ENCODE results near the gene DSCAML1. TPM values are rescaled to one million over a fixed set of nuclear protein-coding genes. Genes with fewer than 3 reads are reported as not detected.
A peak's percentile ranks its signal among the peaks of the same experiment; 100 is the strongest.

The DSCAML1 gene
- total and polyA plus RNA-seq, 2 of the 8 experiments (the other 6 are each of a cell fraction or from before 2014, with no cell fraction given), result 0.19 to 0.24 TPM

DNA sequence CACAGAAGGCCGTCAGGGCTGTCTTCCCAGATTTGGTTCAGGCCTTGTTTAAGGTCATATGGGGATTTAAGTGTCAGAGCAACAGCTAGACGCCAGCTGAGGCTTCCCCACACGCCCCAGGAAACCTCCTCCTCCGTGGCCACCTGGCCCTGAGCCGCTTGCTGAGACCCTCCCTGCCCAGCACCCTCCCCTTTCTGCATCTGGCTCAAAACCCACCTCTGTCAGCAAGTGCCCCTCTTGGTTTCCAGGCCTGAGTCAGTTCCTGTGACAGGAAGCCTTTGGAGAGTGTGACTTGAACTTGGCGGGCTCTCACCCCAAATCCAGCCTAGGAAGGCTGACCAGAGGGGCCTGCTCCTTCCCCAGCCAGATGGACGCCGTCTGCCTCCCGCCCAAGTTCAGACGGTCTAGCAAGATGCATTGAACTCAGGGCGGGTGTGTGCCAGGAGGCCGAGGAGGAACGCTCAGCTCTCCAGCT lies 27.0 kb upstream of the DSCAML1 start:
- H3K23me2 ChIP-seq (ENCODE audit: low read depth, low read length), result no peaks in the 10 kb centered on the region
- H3K36me3 ChIP-seq (ENCODE audit: control insufficient read depth in 2 of 4, insufficient read depth in 4 of 4, low read length in 3 of 4), result no peaks in the 10 kb centered on the region
- H2BK15ac ChIP-seq (ENCODE audit: low read length), result peak overlapping the region; percentile 50; the same call in 1 of the 2 replicates
- H3K18ac ChIP-seq (ENCODE audit: extremely low read depth, low read length), result peak overlapping the region; percentile 66
- no peak overlapping the region for H2AK5ac ChIP-seq (ENCODE audit: low read depth, low read length)
- H3K14ac ChIP-seq (ENCODE audit: insufficient read length), result no peak overlapping the region
- H3K4me3 ChIP-seq (ENCODE audit: extremely low read depth in 1 of 4, insufficient read depth in 2 of 4, low read depth in 3 of 4, low read length in 4 of 4), result no peak overlapping the region
- H2BK20ac ChIP-seq (ENCODE audit: low read length), result peak overlapping the region; percentile 55; the same call in 1 of the 2 replicates
- peak overlapping the region; percentile 49 for H4K91ac ChIP-seq (replicated peaks; ENCODE audit: insufficient read length, low read length)
- H3K4me1 ChIP-seq (replicated peaks in 1 of 4; ENCODE audit: control insufficient read depth in 3 of 4, insufficient read depth in 4 of 4, low read length in 3 of 4), result peaks cover 0 to 30% (median 19%) of the 10 kb centered on the region in 4 experiments; a peak in 6 of 7 replicates
- CTCF ChIA-PET (ENCODE audit: partially characterized antibody), result interaction anchor here (0.6 to 5.9 kb wide), 23 partner anchors 9 to 398 kb away, joined by 3 to 61 read pairs (median 6); no protein-coding TSS in a partner anchor
- peak overlapping the region; percentile 59; the same call in 1 of the 2 replicates for H4K8ac ChIP-seq (ENCODE audit: extremely low read depth, insufficient read depth, low read length)
- no peaks in the 10 kb centered on the region for H3K79me1 ChIP-seq (ENCODE audit: low read depth, low read length)
- H4K5ac ChIP-seq (ENCODE audit: insufficient read length, low read depth, low read length), result no peak overlapping the region
- DNase-seq (ENCODE audit: low read depth in 1 of 2, low spot score in 2 of 2) (no peak), FAIRE-seq (no peak)
- H3K23ac ChIP-seq (ENCODE audit: insufficient read length), result no peak overlapping the region
- no peak overlapping the region for H2AFZ ChIP-seq (ENCODE audit: low read length)
- no peaks in the 10 kb centered on the region; a peak in 1 of 7 replicates for H3K27me3 ChIP-seq (replicated peaks in 1 of 4; ENCODE audit: control insufficient read depth in 3 of 4, extremely low read depth in 1 of 4, insufficient read depth in 3 of 4, low read length in 3 of 4)
- H3K9me3 ChIP-seq (ENCODE audit: insufficient read depth in 2 of 2, low read depth in 1 of 2, low read length in 1 of 2), result no peaks in the 10 kb centered on the region
- peak overlapping the region; percentile 11 for H3K4ac ChIP-seq (replicated peaks; ENCODE audit: insufficient read length, low read depth, low read length)
- 0 out of 4 replicates have a peak overlapping the region, but pooled peaks of 1 of the 2 experiments have one; percentile 11 for H3K4me2 ChIP-seq (ENCODE audit: insufficient read depth in 1 of 2, low read depth in 2 of 2, low read length in 2 of 2)
- WGBS, 2 experiments (ENCODE audit: extremely low coverage in 1 of 2, insufficient coverage in 1 of 2, insufficient read length in 1 of 2, insufficient replicate concordance in 2 of 2, low coverage in 1 of 2, low lambda C conversion rate in 2 of 2, missing lambda C conversion rate in 1 of 2), result 70% methylated on average over 13 of the region's 13 CpGs; no CpG with 5 or more reads in 1 of the 2 experiments
- H3K56ac ChIP-seq (replicated peaks; ENCODE audit: insufficient read length, low read depth, low read length), result no peak overlapping the region
- no peaks in the 10 kb centered on the region for H3K79me2 ChIP-seq (ENCODE audit: control insufficient read depth in 1 of 2, insufficient read depth in 2 of 2, low read length in 2 of 2)
- H2BK12ac ChIP-seq (ENCODE audit: low read depth, low read length), result peak overlapping the region; percentile 64; the same call in 1 of the 2 replicates
- H4K20me1 ChIP-seq (replicated peaks in 1 of 2; ENCODE audit: control insufficient read depth in 1 of 2, insufficient read depth in 2 of 2, low read length in 2 of 2), result no peaks in the 10 kb centered on the region
- no peak overlapping the region for H3K9ac ChIP-seq (replicated peaks in 1 of 4; ENCODE audit: extremely low read depth in 1 of 4, low read depth in 3 of 4, low read length in 3 of 4)
- POLR2A ChIA-PET (ENCODE audit: partially characterized antibody), result interaction anchor here (1.5 kb wide), 1 partner anchor 9 kb away, joined by 4 read pairs; no protein-coding TSS in a partner anchor
- H2BK120ac ChIP-seq (replicated peaks; ENCODE audit: low read depth, low read length), result no peak overlapping the region
- H3K27ac ChIP-seq (ENCODE audit: low read depth, low read length), result no peak overlapping the region
- TF ChIP-seq CHD2 (IDR thresholded peaks at IDR 0.05; ENCODE audit: low read length) (no peak), NRF1 (IDR thresholded peaks at IDR 0.05; ENCODE audit: low read depth, low read length) (no peak), JUN (IDR thresholded peaks at IDR 0.05; ENCODE audit: low read depth, low read length) (no peak), RAD21 (IDR thresholded peaks at IDR 0.05 in 1 of 2, conservative IDR thresholded peaks at IDR 0.05 in 1 of 2; ENCODE audit: low read depth in 2 of 2, low read length in 2 of 2) (no peak)
- TF ChIP-seq, protein P1, sequence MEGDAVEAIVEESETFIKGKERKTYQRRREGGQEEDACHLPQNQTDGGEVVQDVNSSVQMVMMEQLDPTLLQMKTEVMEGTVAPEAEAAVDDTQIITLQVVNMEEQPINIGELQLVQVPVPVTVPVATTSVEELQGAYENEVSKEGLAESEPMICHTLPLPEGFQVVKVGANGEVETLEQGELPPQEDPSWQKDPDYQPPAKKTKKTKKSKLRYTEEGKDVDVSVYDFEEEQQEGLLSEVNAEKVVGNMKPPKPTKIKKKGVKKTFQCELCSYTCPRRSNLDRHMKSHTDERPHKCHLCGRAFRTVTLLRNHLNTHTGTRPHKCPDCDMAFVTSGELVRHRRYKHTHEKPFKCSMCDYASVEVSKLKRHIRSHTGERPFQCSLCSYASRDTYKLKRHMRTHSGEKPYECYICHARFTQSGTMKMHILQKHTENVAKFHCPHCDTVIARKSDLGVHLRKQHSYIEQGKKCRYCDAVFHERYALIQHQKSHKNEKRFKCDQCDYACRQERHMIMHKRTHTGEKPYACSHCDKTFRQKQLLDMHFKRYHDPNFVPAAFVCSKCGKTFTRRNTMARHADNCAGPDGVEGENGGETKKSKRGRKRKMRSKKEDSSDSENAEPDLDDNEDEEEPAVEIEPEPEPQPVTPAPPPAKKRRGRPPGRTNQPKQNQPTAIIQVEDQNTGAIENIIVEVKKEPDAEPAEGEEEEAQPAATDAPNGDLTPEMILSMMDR (IDR thresholded peaks at IDR 0.05; ENCODE audit: control extremely low read depth in 1 of 3, insufficient read depth in 1 of 3, low read depth in 1 of 3, low read length in 3 of 3), result no peak
- H2BK5ac ChIP-seq (ENCODE audit: low read depth, low read length), result peak overlapping the region; percentile 76; the same call in 1 of the 2 replicates

Measured in H1 (cell line).